HG03139 (cell line): Measurements from ENCODE around the gene ZNF92.
"Not testable (repeated sequence)": the region's sequence is repeated elsewhere in the genome, so short reads cannot be mapped to it uniquely, and the experiment has no call there.

Experiments
- ATAC-seq: cut with Tn5 transposase; IDR thresholded peaks from one replicate; pipeline ENCODE4 v1.9.1; 2021; ENCODE audit not compliant: unreplicated experiment

The ZNF92 gene

GRCh38 chr7:65423286-65423685 is 49.6 kb downstream of the ZNF92 start:
- not testable (repeated sequence) for ATAC-seq

GRCh38 chr7:65429642-65430343 is 56.1 kb downstream of the ZNF92 start:
- no peak for ATAC-seq

DNA sequence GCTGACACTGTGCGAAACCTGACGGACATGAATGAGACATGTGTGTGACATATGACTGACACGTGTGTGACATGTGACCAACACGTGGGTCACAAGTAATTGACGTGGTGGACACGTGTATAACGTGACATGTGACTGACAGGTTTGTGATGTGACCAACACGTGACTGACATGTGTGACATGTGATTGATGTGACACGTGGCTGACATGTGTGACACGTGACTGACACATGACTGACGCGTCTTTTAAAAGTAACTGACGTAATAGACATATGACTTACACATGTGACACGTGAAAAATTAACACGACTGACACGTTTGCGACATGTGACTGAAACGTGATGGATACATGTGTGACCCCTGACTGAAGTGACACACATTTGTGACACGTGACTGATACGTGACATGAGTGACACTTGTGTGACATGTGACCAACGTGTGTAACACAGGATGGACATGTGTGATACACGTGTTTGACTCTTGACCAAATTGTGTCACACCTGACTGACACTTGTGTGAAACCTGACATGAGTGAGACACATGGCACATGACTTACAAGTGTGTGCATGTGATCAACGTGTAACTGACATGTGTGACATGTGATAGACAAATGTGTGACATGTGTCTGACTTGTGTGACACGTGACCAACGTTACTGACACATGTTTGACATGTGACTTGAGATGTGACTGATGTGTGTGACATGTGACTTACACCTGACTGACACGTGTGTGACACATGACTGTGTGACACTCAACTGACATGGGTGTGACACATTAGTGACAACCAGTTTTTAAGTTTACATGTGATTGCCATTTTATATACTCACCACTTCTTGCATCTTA is 56.9 kb downstream of the ZNF92 start:
- ATAC-seq: no peak

- no peak for ATAC-seq
Measured at GRCh38 chr7:65434307-65434706, 60.7 kb downstream of the ZNF92 start.

- ATAC-seq: no peak
Measured at GRCh38 chr7:65436163-65436562, 62.5 kb downstream of the ZNF92 start.

- no peak for ATAC-seq
Measured at GRCh38 chr7:65438598-65438997, 64.9 kb downstream of the ZNF92 start.

- no peak for ATAC-seq
Measured at GRCh38 chr7:65441010-65441409, 67.4 kb downstream of the ZNF92 start.

- no peak for ATAC-seq
Measured at GRCh38 chr7:65444205-65444842, 70.7 kb downstream of the ZNF92 start.

GRCh38 chr7:65444899-65445823 is 71.5 kb downstream of the ZNF92 start:
- no peak for ATAC-seq

DNA sequence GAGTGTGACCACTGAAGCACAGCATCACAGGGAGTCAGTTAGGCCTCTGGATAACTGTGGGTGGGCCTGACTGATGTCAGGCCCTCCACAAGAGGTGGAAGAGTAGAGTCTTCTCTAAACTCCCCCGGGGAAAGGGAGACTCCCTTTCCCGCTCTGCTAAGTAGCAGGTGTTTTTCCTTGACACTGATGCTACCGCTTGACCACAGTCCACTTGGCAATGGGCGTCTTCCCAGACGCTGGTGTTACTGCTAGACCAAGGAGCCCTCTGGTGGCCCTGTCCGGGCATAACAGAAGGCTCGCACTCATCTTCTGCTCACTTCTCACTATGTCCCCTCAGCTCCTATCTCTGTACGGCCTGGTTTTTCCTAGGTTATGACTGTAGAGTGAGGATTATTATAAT is 73.4 kb downstream of the ZNF92 start:
- not testable (repeated sequence) for ATAC-seq

GRCh38 chr7:65448816-65449504 is 75.3 kb downstream of the ZNF92 start:
- ATAC-seq: no peak

- no peak for ATAC-seq
Measured at GRCh38 chr7:65449505-65449852, 75.8 kb downstream of the ZNF92 start.
